GM10266 (cell line): ENCODE results near the gene FPR3.

Source experiments
- DNase-seq: peaks from one replicate; pipeline ENCODE4 v3.0.0; 2012; ENCODE audit errors: extremely low spot score
- CTCF ChIP-seq: IDR thresholded peaks from 2 replicates; pipeline ENCODE4 v1.5.1; 2012; ENCODE audit warnings: mild to moderate bottlenecking, low read depth; ENCODE audit not compliant: control insufficient read depth, insufficient read depth; ENCODE audit errors: missing control alignments

FPR3 gene

GRCh38 chr19:51784922-51785690, 9.9 kb upstream of the FPR3 start:
- no peak for TF ChIP-seq CTCF
- no peak for DNase-seq

- DNase-seq, result no peak
- TF ChIP-seq CTCF, result no peak
These were observed 8.1 kb upstream of the FPR3 start for GRCh38 chr19:51786646-51787494.

- TF ChIP-seq CTCF, result no peak
- no peak for DNase-seq
These were observed 6.9 kb upstream of the FPR3 start for GRCh38 chr19:51788029-51788428.

GRCh38 chr19:51789061-51789795, 5.7 kb upstream of the FPR3 start:
- no peak for TF ChIP-seq CTCF
- DNase-seq, result no peak

- no peak for TF ChIP-seq CTCF
- DNase-seq, result no peak
These were observed 2.0 kb upstream of the FPR3 start for GRCh38 chr19:51792932-51793331.

- DNase-seq, result no peak
- TF ChIP-seq CTCF, result no peak
These were observed 963 bp upstream of the FPR3 start for GRCh38 chr19:51793994-51794393.

GRCh38 chr19:51796195-51796679, 1.3 kb downstream of the FPR3 start:
- no peak for DNase-seq
- TF ChIP-seq CTCF, result no peak
